Left ventricle myocardium inferior (tissue), 1 donor: Measurements from ENCODE around the gene CREG1. TPM values are rescaled to one million over a fixed set of nuclear protein-coding genes. Genes with fewer than 3 reads are reported as not detected.

Experiments
- DNase-seq: peaks from one replicate; pipeline ENCODE4 v3.0.0-alpha.2; 2020
- H3K27ac ChIP-seq: fragments of 200-600 bp; replicated peaks from 2 replicates; pipeline ENCODE4 v1.8.0; 2021
- H3K27me3 ChIP-seq: fragments of 200-600 bp; 2 replicates; pipeline ENCODE4 v1.8.0; 2021; ENCODE audit warnings: low read depth
- H3K36me3 ChIP-seq: fragments of 200-600 bp; 2 replicates; pipeline ENCODE4 v1.8.0; 2021
- H3K4me1 ChIP-seq: fragments of 200-600 bp; 2 replicates; pipeline ENCODE4 v1.8.0; 2021
- H3K4me3 ChIP-seq: fragments of 200-600 bp; 2 replicates; pipeline ENCODE4 v1.8.0; 2021; ENCODE audit warnings: mild to moderate bottlenecking, moderate library complexity
- H3K9me3 ChIP-seq: fragments of 200-600 bp; replicated peaks from 2 replicates; pipeline ENCODE4 v1.8.0; 2021
- CTCF ChIP-seq: fragments of 200-600 bp; IDR thresholded peaks from 2 replicates; pipeline ENCODE4 v1.8.0; 2021; ENCODE audit warnings: antibody characterized with exemption, mild to moderate bottlenecking, borderline replicate concordance
- intact Hi-C: fragments of 100-400 bp; cut with micrococcal nuclease; formaldehyde crosslinking; loops from one replicate; pipeline ENCODE4 v1.11.0; 2022
- total RNA-seq: library from RNA; stranded (reverse); fragmentation: NEBNext Ultra II Directional; extraction: Animal tissue kit (Norgen Biotek cat#: 25700); gene quantifications from one replicate; pipeline ENCODE4 v1.2.1, GENCODE V29; 2021
- donor health status: DM: no; HTN: yes; CAD: no; lungs with severe emphysema.

The CREG1 gene
- total RNA-seq, 1 donor from 2014 or later: 81.3 TPM

GRCh38 chr1:167538657-167539056 lies 14.9 kb downstream of the CREG1 start:
- no peak overlapping the region for H3K4me3 ChIP-seq
- DNase-seq: no peak
- no peaks in the 10 kb centered on the region for H3K9me3 ChIP-seq
- H3K4me1 ChIP-seq: peaks cover under 1% of the 10 kb centered on the region
- no peak overlapping the region for H3K27ac ChIP-seq
- no peak for TF ChIP-seq CTCF
- peaks cover 13% of the 10 kb centered on the region for H3K36me3 ChIP-seq
- intact Hi-C loops: loop anchor here (5.0 to 10.0 kb wide), 2 partner anchors 274 to 471 kb away; no protein-coding TSS in a partner anchor
- no peaks in the 10 kb centered on the region for H3K27me3 ChIP-seq

GRCh38 chr1:167533851-167534300 lies 19.7 kb downstream of the CREG1 start:
- H3K9me3 ChIP-seq: no peaks in the 10 kb centered on the region
- no peak overlapping the region for H3K4me3 ChIP-seq
- intact Hi-C loops: loop anchor here (10.0 kb wide), 1 partner anchor 269 kb away; no protein-coding TSS in a partner anchor
- no peaks in the 10 kb centered on the region for H3K27me3 ChIP-seq
- peak; percentile 94 for TF ChIP-seq CTCF
- peaks cover 6% of the 10 kb centered on the region for H3K4me1 ChIP-seq
- peak; percentile 56 for DNase-seq
- no peak overlapping the region for H3K27ac ChIP-seq
- no peaks in the 10 kb centered on the region for H3K36me3 ChIP-seq

- TF ChIP-seq CTCF: no peak
- DNase-seq: no peak
- no peak overlapping the region for H3K27ac ChIP-seq
- H3K4me1 ChIP-seq: peaks cover 6% of the 10 kb centered on the region
- intact Hi-C loops: loop anchor here (10.0 kb wide), 1 partner anchor 268 kb away; no protein-coding TSS in a partner anchor
- H3K36me3 ChIP-seq: no peaks in the 10 kb centered on the region
- H3K27me3 ChIP-seq: no peaks in the 10 kb centered on the region
- H3K4me3 ChIP-seq: no peak overlapping the region
- no peaks in the 10 kb centered on the region for H3K9me3 ChIP-seq
These were observed 20.4 kb downstream of the CREG1 start for GRCh38 chr1:167532964-167533824.

GRCh38 chr1:167532375-167532774 lies 21.2 kb downstream of the CREG1 start:
- Histone ChIP-seq H3K27ac (no peak overlapping the region), H3K36me3 (no peaks in the 10 kb centered on the region), H3K4me1 (peaks cover 6% of the 10 kb centered on the region), H3K4me3 (no peak overlapping the region), H3K9me3 (no peaks in the 10 kb centered on the region), H3K27me3 (no peaks in the 10 kb centered on the region)
- intact Hi-C loops: loop anchor here (10.0 kb wide), 1 partner anchor 268 kb away; no protein-coding TSS in a partner anchor
- DNase-seq: no peak
- no peak for TF ChIP-seq CTCF

GRCh38 chr1:167529829-167530474 lies 23.6 kb downstream of the CREG1 start:
- H3K4me1 ChIP-seq: peaks cover 6% of the 10 kb centered on the region
- H3K9me3 ChIP-seq: no peaks in the 10 kb centered on the region
- no peak overlapping the region for H3K4me3 ChIP-seq
- no peaks in the 10 kb centered on the region for H3K27me3 ChIP-seq
- no peak overlapping the region for H3K27ac ChIP-seq
- no peak for DNase-seq
- H3K36me3 ChIP-seq: no peaks in the 10 kb centered on the region
- no peak for TF ChIP-seq CTCF
- intact Hi-C loops: loop anchor here (10.0 kb wide), 1 partner anchor 265 kb away; no protein-coding TSS in a partner anchor
